GM19455 (cell line): ENCODE data around the gene SPRTN.

Experiments used
- ATAC-seq: cut with Tn5 transposase; IDR thresholded peaks from one replicate; pipeline ENCODE4 v1.9.1; 2021; ENCODE audit not compliant: unreplicated experiment

Gene SPRTN

DNA sequence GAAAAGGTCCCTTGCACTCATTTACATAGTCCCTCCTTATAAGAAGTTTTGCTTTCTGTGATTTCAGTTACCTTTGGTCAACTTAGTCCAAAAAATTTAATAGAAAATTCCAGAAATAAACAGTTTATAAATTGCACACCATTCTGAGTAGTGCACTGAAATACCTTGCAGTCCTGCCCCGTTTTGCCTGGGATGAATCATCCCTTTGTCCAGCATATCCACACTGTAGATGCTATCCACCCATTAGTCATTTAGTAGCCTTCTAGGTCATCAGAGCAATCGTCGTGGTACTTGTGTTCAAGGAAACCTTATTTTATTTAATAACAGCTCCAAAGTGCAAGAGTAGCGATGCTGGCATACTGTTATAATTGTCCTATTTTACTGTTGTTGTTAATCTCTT is 38.0 kb downstream of the SPRTN start:
- ATAC-seq: no peak

DNA sequence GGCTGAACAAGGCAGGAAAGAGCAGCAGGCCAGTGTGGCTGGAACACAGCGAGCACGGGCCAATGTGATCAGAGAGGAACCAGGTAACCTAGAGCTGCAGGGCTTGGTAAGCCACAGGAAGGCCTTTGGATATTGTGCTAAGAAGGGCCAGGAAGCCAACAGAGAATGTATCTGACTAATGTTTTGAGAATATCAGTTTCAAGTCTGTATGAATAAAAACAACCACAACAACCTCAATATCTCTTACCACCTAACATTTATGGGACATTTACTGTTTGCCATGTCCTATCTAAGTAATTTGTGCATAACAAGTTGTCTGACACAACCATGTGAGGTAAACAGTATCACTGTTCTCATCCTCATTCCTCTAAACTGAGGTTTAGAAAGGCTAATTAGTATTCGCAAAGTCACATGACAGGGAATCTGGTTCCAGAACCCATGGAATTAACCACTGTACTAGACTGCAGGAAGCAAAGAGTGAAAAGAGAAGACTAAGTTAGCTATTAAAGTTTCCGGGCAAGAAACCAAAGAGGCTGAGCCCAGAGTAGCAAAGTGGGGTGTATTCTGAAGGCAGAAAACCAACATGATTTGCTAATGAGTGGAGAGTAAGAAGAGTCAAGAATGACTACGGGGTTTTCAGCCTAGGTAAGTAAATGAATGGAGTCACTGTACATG is 38.9 kb downstream of the SPRTN start:
- no peak for ATAC-seq

DNA sequence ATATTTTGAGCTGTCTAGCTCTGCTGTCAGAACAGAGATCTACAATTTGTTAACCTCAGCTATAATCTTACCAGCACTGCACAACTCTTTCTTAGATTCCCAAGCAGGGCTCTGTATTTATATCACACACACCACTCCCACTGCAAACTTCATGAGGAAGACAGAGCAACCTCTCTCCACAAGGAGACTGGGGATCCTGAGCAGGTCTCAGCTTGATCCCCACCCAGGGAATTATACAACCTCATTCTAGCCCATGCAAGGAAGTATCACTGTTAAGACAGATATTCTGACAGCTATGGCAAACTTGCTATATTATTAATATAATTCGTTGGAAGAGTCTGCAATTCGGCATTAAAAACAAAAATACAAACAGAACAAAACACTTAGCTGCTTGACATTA is 43.6 kb downstream of the SPRTN start:
- ATAC-seq: no peak

DNA sequence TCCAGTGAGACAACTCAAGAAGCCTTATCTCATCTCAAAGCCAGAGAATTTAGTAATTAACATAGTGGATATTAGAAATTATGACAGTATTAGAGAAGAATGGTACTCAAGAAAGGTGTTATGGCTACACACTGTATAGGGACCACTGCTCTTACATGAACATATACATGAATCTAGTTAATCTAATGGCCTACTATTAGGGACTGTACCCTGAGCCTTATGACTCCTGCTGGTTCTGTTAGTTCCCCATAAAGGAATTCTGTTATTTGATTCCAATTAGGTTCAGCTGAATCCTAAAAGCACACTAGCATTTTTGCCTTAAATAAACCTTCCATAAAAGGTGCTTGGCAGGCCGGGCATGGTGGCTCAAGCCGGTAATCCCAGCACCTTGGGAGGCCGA is 44.3 kb downstream of the SPRTN start:
- no peak for ATAC-seq

DNA sequence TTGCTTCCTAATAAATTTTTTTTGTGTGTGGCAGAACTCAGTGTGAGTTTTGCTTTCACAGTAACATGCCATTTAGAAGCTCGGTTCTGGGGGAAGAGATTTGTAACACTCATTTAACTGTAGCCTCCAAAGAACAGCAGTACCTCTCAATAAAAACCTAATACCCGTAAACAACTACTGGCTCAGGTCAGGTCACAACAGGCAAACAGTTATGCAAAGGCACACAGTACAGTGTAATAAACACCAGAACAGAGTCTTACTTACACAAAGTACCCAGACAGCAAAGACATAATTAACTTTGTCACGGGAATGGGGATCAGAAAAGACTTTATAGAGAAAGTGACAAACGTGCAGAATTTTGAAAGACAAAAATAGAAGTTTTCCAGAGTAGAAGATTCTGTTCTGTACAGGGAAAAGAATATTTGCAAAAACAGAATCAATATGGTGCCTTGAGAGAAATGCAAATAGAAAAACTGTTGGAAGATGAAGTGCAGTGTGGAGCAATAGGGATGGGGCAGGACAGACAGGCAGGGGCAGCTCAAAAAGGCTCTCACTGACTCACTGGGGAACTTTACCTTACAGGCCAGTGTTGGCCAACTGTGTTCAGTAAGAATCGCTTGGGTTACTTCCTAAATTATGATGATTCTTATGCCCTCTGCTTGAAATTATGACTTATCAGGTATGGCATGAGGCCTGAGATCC is 45.2 kb downstream of the SPRTN start:
- no peak for ATAC-seq

DNA sequence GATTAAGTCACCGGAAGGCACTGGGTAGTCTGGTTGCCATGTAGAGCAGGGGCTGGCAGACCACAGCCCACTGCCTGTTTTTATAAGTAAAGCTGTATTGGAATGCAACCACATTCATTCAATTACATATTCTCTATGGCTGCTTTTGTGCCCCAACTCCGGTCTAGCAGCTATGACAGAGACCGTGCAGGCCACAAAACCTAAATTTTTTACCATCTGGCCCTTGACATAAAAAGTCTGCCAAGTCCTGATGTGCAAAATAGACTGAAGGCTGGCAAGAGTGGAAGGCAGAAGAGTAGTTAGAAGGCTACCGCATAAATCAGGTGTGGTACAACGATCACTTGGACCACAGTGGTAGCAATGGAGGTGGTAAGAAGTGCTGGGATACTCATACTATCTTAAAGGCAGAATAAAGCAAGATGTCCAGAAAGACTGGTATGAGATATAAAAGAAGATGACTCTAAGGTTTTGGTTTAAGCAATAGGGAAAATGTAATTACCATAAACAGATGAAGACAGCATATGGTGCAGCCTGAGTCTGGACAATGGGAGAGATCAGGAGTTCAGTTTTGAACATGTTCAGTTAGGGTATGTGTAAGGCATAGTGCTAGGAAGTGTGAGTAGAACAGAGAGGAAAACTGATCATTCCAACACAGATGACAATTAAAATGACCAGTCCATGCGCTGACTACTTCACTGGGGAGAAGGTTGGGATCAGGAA is 46.8 kb downstream of the SPRTN start:
- no peak for ATAC-seq

DNA sequence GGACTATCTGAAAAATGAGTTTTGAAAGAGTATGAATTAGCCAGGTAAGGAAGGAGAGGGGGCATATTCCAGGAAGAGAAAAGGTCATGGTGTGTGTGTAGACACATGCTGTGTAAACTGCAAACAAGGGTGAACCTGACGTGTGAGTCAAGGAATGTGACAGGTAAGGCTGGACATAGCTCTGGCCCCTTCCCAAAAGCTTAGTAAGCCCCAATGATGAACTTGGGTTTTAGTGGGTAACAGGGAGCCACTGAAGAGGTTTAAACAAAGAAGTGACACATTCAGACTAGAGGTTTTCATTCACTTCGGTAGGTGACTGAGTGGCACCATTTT is 47.3 kb downstream of the SPRTN start:
- no peak for ATAC-seq

DNA sequence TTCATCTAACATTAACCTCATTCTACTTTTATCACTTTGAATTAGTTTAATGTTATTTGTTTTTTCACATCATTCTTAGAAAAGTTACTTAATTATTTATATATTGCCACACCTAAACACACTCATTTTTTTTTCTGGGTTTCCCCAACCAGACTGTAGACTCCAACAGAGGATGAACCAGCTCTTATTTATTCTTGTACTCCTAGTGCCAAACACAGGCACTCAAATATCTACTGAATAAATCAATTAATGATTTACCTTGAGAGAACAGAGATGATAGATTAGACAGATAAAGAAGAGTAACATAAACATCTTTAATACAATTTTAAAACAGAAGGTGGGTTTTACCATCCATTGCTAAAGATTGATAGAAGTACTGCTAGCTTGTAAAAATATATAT is 48.4 kb downstream of the SPRTN start:
- ATAC-seq: no peak

DNA sequence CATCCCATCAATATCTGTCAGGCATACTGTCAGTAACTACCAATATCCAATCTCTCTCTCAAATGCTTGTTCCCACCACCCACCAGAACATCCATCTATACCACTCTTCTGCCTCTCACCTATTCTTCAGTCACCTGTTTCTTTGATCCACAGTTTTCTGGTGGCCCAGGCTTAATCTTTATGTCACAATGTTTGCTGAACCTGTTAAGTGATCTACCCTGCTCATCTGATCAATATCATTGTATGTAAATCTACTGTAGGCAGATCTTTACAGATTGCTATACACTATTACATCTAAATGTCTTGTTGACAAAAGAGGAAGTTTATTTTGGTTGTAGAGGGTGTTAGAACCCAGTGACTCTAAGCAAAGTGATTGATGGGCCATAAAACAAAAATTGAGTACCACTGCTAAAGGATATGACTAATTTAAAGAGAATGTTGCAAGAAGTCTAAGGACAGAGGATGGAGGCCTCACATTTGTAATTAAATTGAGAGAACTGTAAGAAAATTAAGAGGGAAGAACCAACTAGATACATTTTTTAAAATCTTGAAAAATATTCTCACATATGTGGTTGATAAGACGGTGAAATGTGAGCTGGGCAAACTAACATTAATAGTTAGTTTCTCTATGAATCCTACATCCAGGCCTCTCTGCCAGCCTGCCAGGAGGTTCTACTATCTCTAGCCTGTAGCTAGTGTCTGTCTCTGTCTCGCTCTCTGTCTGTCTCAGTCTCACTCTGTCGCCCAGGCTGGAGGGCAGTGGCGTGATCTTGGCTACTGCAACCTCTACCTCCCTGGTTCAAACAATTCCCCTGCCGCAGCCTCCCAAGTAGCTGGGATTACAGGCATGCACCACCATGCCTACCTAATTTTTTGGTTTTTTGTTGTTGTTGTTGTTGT is 49.9 kb downstream of the SPRTN start:
- ATAC-seq: no peak

DNA sequence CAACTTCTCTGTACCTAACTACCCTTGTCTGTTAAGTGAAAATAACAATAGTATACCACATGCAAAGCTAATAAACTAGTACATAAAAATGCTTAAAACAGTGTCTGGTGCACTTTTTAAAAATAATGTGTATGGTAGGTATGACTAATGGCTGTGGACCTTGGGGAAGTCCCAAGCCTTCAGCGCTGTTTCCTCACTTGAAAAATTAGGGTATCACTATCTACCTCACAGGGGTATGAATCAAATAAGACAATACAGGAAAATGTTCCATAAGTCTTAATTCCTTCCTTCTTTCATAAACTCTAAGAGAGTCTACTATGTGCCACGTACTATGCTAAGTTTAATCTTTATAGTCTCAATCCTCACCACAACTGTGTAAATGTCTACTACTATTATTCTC is 52.0 kb downstream of the SPRTN start:
- no peak for ATAC-seq

DNA sequence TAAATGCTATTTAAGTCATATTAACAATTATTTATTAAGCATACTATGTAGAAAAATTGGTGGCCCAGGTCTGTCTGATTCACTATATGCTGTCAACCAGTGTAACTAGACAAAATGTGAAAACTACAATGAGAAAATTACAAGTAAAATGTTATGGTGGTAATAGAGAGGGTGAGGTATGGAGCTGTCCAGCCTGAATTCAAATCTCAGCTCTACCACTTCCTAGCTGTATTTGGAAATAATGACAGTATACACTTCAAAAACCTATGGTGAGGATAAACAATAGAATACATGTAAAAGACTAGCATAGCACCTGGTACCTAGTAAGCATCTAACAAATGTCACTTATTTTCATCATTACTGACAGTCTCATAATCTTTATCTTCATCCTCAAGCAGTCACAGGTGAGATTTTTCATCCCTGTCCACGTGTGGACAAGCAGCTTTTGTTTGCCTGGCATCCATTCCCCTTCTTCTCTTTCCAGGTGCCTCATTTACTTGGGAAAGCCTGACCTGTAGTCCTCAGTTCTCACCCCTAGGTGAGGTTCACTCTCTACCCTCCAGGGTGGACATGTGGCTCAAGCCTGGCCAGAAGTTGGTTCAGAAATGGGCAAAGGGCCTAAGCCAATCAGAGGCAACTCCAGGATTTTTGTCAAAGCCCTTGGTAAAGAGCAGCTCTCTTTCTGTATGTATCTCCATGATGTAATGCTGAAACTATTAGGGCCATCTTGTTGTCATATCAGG is 54.5 kb downstream of the SPRTN start:
- ATAC-seq: no peak

DNA sequence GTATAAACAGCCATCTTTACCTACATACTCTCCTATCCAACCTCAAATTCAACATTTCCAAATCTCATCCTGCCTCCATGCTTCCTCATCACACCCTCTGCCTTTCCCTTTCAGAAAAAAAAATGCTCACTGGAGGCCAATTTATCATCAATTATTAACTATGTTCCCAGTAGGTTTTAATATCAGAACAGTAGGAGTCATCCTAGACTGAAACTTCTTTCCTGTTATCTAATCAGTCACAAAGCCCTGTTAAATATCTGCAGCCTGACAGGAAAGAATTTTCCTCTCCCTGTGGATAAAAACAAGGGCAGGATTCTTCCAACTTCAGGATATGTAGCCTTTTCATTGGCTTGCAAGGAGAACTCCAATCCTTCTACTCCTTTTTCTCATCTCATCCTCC is 55.6 kb downstream of the SPRTN start:
- no peak for ATAC-seq

DNA sequence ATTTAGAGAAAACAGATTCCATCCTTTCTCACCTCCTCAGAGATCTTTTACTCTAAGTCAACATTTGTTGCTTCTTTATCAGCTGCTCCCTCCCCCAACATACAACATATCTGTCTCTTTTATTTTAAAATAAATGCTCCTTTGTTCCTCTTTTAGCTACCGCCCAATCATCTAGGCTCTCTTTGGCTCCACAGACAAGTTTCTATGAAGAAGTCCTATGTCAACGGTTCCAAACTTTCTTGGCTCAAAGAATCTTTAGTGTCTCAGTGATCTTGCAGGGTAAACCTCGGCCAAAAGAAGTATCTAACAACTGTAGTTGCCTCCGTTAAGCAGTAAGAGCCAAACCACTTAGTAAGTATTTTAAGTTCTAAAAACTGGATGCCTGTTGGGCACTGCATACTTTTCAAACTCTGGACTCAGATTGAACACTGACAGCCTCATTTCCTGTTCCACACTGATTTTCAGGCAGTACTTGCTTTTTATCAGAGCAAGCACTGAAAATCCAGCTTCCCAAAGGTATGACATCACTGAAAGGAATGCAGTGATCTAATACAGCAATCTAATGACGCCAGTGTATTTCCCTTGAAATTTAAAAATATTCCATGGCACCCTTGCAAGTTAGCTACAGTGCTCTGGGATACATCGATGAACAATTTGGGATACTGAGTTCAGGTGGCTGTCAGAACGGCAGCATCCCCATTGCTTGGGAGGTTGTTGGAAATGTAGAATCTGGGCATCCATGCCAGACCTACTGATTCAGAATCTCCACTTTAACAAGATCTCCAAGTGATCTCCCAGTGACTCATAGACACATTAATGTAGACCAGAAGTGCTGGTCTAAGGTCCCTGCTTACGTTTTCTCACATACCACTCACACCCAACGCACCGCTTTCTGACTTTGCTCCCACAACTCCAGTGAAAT is 57.2 kb downstream of the SPRTN start:
- no peak for ATAC-seq

DNA sequence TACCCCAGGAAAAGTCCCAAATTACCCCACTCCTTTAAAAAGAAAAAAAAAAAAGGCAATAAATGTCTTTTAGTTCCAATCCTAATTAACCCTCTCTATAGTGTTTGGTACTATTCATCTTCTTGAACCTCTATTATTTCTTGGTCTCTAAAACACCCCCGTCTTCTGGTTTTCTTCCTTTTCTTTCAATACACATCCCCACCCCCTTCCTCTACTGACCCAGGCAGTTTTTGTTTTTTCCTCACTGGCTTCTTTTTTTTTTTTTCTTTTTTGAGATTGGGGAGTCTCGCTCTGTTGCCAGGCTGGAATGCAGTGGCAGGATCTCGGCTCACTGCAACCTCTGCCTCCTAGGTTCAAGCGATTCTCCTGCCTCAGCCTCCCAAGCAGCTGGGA is 57.9 kb downstream of the SPRTN start:
- no peak for ATAC-seq

DNA sequence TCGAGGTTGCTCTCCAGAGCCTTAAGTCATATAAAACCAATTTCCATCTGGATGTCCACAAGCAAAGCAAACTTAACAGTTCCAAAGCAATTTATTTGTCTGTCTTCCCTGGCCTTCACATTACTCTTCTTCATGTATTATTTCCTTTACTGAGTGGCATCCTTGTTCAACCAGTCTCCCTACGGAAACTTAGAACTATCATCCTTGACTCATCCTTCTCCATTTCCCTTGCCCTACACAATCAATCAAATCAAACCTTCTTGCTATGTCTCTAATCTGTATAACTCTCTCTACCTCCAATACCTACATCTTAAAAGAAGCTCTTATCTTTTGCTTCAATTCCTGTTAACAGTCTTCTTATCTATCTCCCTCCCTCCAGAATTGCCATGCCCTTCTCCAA is 58.5 kb downstream of the SPRTN start:
- no peak for ATAC-seq

DNA sequence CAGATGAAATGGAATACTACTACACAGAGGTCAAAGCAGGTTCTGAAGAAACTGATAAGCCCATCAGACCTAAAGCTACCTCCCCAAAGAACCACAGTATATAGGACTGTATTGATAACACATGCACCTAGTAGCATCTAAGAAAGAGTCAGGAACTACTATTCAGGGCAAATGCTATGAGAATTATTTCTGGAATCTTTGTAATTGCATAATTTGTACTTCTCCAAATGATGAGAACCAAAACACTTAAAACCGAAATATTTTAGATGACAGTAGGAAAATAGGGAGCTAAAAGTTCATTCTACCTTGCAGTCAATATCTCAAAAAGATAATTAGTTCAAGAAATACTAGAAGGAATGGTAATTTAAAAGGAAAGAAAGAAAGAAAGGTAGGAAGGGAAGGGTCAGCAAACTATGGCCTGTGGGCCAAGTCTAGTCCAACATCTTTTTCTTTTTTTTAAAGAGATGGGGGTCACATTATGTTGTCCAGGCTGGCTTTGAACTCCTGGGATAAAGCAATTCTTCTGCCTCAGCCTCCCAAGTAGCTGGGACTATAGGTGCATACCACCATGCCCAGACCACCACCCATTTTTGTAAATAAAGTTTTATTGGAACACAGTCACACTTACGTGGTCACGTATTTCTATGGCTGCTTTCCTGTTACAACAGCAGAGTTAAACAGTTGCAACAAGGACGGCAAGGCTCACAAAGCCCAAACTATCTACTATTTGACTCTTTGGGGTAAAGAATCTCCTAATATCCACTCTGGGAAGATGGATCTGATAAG is 60.0 kb downstream of the SPRTN start:
- ATAC-seq: no peak

DNA sequence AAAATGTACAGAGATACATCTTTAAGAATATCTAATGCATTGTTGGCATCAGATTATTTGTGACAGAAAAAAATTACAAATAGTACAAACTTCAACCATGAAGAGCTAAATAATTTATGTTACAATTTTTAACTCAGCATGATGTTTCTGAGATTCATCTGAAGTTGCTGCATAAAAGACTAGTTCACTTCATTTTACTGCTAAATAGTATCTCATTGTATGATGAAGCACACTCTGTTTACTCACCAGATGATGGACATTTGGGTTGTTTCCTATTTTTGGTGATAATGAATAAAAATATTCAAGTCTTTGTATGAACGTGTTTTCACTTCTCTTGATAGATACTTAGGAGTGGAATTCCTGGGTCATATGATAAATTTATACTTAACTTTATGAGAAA is 63.4 kb downstream of the SPRTN start:
- ATAC-seq: no peak

DNA sequence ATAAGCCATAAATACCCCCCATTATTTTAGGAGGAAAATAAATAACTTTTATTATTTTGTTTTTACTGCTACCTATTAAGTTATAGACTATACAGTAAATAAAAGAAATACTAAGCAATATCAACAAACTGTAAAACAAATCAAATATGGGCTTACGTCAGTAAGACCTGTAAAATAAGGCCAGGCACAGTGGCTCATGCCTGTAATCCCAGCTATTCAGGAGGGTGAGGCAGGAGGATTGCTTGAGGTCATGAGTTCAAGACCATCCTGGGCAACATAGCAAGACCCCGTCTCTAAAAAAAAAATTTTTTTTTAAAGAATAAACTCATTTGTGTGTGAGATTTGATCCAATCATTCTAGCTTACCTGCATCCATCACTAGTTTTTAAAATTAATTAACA is 66.2 kb downstream of the SPRTN start:
- no peak for ATAC-seq
